KG1 (cell line): ENCODE measurements around the gene PTPRT.

Experiments
- DNase-seq: peaks from one replicate; lab custom pipeline; 2025; lab: John Stamatoyannopoulos, UW

Gene PTPRT

DNA sequence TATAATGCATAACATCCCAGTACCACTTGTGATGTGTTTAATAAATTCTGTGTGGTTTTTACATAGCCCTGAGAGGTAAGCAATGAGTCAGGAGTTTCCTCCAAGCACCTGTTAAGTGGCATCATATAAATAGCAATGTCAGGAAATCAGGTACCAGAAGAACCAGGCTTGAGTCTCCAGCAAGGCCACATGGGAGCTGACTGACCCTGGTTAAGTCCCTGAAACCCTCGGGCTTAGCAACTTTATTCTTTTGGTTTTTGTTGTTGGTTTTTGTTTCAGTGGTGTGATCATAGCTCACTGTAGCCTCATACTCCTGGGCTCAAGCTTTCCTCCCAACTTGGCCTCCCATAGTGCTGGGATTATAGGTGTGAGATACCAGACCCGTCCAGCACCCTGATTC lies 70.0 kb downstream of the PTPRT start:
- DNase-seq = no peak

DNA sequence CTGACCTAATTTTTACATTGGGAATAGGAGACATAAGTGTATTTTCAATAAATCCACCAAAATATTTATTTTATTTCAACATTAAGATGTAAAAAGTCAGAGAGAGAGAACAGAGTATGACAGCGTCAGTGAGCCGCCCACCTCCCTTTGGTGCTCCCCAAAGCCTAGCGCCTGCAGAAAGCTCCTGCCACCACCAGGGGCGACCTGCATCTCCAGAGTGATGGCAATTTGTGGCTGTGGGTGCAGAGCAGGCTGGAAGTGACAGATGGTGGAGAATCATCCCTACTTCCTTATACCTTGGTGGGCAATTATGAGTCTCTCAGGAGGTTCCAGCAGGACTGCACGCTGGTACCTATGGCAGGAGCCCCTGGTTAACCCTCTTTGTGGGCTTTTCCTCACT lies 87.3 kb downstream of the PTPRT start:
- no peak for DNase-seq

DNA sequence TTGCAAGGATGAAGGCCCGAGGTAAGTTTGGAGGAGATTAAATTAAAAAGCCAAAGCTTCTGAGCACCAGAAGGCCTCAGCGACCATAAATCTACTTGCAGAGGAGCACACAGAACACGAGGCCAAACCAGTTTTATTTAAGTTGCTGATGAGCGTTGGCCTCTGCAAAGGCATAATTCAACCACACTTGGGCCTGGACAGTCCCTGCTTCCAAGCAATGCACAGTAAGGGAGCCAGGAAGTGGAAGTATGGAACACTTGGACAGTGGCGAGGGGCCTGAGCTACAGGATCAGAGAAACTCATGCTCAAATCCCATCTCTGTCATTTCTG lies 92.8 kb downstream of the PTPRT start:
- DNase-seq = no peak

DNA sequence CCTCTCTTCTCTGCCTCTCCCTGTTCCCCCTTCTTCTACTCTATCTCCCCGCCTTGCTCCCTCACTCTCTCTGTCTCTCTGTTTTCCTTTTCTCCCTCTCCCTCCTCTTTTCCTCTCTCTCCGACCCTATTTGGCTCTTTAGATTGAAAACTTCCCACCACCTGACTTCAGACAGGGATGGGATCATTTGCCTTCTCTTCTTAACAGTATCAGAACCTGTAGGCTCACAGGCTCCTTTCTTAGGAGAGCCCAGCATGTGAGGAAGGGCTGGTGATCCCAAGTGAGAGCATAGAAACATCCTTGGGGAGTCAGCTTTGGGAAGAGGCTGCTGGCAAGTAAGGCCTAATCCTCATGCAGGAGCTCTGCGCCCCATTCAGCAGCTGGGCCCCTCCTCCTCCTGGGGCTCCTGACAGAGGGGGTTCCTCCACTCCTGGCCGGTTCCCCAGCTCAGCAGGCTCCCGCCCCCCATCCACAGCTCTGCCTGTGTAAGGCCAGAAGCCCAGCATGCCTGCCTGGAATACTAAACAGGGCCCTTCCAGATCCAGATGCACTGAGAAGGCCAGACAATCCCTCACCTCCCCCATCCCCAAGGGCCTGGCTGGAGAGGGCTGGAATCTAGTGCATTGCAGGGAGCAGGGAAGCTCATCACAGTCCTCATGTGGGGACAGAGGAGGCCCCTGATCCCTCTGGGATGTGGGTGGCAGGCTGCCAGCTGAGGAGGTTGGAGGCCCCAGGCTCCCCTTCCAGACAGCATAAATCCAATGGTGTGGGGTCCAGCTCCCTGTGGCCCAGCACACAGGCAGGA lies 93.4 kb downstream of the PTPRT start:
- no peak for DNase-seq

DNA sequence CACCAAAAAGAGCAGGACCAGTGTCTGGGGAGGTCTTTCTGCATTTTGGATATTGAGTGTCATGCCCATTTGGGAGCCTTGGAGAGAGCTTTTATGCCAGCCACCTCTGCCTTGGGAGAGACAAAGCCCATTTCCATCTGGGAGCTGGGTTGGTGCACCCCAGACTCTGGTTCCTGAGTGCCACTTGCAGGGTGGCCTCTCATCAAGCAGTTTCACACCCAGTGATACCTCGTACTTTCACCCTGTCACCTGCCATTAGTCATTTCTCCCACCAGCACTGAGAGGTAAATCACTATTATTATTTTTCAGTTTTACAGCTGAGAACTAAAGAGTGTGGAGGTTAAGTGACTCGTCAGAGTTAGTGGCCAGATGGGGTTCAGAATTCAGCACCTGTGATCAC lies 94.7 kb downstream of the PTPRT start:
- DNase-seq = no peak

DNA sequence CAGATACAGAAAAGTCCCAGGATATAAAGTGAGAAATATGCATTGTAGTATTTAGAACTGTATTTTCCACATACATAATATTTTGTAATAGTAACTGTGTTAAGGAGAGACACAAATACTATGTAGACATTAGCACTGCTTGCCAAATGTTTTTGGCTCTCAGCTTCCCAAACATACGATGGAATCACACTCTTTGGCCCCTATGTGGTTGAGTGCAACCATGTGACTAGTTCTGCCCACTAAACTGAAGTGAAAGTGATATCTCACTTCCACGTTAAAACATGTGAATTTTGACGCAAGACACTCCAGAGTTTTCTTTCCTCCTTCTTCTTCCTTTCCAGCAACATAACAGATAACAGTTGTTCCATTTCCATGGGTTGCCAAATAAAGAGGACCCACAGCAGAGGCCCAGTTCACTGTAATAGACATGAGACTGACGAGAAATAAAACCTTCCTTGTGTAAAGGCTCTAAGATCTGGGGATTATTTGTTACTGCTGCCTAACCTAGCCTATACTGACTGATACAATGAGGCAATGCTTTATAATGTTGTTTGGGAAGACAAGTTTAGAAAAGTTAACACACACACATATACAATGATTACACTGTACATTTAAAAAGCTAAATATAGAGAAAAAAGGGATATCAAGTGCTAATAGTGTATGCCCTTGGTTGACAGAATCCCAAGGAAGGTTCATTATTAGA lies 97.2 kb downstream of the PTPRT start:
- no peak for DNase-seq

DNA sequence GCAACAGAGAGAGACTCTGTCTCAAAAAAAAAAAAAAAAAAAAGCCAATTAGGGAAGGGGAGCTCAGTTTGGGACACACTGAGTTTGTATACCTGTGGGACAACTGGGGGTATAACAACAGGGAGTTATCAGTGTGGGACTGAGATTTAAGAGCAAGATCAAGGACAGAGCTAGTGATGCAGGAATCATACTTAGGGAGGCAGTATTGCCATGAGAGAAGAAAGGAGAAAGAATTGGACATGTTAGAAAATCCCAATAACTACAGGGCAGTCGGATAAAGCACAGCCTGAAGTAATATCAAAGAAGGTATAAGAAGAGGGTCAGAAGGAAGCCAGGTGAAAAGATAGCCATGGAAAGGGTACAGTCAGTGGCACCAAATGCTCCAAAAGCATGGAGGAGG lies 121.2 kb downstream of the PTPRT start:
- no peak for DNase-seq

DNA sequence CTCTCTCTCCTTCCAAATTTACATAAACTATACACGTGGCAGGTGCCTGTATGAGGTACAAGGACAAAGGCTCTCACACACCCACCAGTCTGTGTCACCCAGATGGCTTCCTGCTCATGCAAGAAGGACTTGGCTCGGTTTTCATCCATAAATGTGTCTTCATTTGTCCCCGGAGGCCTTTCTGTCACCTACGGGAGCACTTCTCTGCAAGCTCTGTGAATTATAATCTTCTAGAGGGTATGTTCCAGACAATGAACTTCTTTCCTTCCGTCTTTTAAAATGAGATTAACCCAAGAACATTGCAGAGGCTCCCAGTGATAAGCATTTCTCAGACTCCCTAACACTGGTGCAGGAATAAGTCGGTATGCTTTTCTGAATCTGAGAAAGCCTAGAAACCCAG lies 123.6 kb downstream of the PTPRT start:
- no peak for DNase-seq

DNA sequence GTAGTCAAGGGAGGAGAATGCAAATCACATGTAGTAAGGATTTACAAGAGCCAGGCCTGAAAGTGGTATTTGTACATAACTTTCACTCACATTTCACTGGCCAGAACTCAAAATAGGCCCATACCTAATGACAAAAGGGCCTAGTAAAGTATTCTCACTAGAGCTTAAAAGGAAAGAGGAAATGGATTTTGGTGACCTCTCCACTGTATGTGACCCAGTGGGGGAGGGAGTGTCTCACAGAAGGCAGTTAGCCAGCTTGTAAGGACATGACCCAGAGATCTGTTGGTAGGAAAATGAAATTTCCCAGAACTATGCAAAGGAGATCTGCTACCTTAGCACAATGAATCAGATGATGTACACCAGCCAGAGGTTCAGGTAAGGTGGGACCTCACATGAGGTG lies 124.4 kb downstream of the PTPRT start:
- DNase-seq = no peak

DNA sequence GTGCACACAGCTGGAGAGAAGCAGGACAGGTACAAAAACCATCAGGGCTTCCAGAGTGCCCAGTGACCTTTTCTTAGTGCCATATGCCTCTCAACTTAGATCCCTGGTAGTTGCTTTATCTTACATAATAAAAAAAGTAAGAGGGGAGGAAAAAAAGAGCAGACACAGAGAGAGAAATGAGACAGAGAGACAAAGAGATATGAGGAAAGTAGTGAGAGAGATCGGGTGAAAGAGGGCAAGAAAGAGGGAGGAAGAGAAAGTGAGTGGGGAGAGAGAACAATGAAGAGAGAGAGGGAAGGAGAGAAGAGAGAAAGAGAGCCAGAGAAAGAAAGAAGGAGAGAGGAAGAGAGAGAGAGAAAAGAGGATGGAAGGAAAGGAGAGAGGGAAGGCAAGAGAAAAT lies 131.6 kb downstream of the PTPRT start:
- DNase-seq = no peak

DNA sequence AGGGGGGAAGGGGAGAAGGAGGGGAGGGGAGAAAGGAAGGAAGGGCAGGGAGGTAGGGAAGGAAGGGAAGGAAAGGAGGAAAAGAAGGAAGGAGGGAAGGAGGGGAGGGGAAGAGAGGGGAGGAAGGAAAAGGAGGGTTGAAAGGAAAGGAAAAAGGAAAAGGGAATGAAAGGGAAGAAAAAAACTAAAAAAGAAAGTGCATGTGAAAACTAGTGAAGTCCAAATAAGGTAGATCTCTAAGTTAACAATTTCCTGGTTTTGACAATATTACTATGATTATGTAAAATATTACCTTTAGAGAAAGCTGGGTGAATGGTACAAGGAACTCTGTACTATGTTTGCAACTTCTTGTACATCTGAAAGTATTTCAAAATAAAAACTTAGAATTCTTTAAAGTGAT lies 132.4 kb downstream of the PTPRT start:
- DNase-seq = no peak

DNA sequence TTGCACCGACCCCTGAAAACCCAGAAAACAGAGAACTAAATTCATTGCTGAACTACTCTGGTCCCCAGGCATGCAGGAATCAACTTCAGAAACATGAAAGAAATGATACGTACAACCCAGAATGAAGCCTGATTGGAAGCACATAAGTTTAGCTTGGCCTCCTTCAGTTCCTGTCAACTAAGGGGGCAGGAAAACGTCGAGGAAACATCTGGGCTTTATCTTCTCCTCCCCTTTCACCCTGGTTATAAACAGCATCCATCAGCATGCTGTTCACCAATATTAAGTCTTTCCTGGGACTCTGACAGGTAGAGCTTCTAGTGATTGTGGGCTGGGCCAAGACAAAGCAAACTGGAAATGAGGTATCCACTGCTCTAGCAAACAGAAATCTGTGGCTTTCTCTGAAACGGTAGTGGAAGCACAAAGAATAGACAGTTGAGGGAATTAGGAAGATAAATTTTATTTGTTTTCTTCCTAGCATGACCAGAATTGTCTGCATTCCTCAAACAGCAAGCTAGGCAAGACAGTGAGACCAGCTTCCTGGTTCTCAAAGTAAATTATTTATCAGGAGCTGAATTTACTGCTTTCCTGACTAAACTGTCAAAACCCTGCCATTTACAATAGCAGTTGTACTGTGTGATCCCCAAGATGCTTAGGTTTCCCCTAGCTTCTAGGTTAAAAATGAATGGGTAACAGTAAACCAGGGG lies 134.4 kb downstream of the PTPRT start:
- DNase-seq = no peak

DNA sequence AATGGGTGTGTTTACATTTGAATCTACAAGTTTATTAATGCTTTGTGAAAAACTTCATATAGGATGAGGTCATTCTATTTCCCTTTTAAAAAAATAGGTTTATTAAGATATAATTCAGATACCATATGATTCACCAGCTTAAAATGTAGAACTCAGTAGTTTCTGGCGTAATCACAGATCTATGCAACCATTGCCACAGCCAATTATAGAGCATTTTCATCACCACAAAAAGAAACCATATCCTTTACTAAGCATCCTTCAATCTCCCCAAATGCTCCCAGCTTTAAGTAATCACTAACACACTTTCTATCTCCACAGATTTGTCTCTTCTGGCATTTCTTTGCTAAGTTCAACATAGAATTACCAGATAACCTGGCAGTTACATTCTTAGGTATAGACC lies 137.2 kb downstream of the PTPRT start:
- no peak for DNase-seq

DNA sequence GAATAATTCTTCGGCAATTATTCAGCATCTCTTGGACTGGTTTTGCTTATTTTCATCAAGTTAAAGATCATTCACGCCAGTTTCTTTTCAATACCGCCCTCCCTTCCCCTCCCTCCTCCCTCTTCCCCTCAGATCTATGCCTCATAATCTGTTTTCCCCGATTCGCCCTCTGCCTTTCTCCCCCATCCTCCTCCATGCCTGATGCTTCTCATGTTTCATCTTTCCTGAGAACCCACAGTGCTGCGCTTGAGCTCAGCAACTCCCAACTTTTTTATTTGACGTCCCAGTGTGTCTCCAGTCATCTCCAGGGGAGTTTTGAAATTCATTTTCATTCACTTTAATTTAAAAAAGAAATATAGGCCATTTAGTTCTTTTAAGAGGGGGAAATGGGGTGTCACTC lies 142.7 kb downstream of the PTPRT start:
- no peak for DNase-seq

DNA sequence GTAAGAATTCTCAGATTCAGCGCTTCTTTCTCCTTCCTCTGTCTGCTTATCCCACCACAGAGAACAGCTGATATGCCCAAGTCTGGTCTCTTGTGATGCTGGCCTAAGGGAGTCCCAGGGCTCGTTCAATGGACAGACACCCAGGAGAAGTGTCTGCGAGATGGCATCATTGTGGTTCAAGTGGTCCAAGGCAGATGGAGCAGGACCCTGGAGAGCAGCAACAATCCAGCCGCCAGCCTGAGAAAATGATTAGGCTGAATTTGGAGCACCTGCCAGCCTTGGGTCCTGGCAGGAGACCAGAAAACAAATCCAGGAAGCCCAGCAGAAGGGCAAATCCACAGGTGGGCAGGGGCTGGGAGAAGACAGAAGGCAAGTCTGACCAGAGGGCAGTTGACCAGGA lies 145.8 kb downstream of the PTPRT start:
- DNase-seq = no peak

DNA sequence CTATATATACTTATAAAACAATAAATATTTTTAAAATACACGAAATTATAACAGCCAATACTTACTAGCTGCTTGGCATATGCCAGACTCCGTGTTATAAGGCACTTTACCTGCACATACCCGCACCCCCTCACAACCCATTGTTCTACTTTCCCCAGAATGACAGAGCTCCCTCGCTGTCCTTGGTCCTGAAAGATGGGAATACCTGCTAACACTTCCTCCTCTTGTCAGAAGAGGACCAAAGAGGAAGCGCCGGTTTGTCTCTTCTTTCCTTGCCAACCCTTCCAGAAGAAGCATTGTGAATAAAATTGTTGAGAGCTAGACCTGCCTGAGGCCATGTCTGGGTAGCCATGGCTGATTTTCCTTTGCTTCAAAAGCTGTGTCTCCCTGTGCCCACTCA lies 149.3 kb downstream of the PTPRT start:
- no peak for DNase-seq

DNA sequence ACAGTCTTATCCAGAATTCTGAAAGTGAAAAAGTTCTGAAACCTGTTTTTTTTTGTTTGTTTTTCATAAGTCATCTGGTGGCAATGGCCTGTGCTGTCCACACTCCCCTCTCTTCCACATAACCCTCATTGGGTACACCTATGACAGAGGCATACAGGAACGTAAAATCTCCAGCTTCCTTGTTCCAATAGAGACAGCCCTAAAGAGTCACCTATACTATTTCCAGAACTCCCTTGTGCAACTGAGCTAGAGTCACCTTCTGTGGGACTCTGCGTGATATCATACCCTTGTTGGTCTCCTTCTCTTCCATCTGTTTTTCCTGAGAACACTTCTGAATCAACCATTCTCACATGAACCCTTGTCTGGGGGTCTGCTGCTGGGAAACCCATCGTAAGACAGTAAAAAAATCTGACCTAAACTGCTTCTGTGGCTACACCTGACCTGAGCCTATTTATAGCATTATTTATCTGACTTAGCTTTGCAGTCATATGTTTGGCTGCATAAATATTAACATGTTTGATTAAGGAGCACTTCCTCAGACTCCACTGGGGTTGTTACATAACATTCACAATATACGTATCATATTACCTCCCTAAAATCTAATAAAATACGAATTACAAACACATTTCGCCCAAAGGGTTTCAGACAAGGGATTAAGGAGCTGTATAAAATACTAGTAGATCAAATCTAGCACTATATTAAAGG lies 151.9 kb downstream of the PTPRT start:
- no peak for DNase-seq

DNA sequence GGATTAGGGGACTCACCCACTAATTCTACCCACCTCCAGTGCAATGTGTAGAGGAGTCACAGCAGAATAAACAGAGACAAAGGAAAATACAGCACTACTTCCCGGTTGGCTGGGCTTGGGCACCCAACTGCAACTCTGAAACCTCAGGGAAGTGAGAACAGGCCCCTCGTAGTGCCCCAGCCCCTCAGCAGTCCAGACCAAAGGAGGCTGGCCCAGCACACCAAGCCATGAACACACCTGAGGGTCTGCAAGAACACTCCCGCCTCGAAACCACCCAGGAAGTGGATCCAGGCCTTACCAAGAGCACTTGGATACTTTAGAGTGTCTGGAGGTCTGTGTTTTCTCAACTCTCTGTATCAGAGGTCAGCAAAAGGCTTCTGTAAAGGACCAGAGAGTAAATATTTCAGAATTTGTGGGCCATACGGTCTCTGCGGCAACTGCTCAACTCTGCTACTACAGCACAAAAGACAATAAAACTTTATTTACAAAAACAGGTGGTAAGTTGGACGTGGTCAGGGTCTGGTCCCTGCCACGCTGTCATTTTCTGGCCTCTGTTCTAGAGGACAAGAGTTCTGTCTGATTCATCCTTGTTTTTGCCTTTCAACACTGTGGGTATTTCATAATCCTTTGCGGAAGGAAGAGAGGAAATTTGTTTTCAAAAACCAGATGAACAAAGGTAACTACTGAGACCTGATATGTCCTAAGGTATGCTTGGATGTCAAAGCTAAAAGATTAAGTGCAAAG lies 154.6 kb downstream of the PTPRT start:
- no peak for DNase-seq

DNA sequence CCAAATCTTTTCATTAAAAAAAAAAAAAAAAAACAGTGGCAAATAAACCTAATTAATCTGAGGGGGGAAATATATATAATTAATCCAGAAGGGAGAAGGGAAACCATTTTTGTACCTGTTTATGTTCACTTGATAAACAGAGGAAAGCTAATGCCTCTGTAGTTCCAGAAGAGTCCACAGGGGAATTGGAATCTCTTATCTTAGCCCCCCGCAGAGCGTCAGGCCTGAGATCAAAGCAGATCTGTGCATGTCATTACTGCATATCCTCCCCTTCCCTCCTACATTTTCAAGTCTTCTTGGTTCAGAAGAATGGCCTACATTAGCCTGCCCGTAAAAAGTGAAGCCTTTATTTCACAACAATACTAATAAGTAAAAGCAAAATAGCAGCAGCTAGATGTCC lies 157.2 kb downstream of the PTPRT start:
- no peak for DNase-seq

DNA sequence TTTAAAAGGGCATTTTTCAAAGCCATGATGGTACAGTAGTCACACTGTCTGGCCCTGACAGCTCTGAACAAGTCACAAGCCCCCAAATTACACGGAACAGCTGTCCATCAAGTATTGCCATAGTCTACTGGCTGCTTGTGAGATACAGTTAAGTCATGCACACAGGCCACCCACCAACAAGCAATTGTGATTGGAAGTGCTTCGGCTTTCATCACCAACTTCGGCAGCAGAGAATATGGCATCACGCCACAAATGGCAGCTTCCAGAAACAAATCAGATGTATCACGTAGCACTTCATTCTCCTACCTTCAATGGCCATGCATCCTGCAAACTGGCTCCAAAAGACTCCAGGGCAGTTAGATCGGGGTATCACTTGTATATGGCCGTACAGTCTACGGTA lies 160.5 kb downstream of the PTPRT start:
- no peak for DNase-seq

DNA sequence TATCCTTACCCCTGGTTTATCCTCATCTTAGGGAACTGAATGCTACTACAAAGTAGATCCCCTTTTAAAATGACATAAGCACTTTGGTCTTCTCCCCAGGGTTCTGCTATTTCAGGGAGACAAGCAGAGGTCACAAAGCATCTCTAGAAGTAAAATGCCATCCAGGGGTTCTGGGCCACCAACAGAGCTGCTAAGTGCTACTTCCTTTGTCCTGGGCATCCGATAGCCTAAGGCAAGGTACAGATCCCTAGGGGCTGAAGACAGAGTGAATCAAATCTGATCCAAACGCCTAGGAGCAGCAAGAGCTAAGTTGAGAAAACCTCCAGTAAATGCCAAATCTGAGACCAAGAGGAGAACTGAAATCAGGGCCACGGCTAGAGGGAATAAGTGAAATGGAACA lies 161.2 kb downstream of the PTPRT start:
- DNase-seq = no peak

DNA sequence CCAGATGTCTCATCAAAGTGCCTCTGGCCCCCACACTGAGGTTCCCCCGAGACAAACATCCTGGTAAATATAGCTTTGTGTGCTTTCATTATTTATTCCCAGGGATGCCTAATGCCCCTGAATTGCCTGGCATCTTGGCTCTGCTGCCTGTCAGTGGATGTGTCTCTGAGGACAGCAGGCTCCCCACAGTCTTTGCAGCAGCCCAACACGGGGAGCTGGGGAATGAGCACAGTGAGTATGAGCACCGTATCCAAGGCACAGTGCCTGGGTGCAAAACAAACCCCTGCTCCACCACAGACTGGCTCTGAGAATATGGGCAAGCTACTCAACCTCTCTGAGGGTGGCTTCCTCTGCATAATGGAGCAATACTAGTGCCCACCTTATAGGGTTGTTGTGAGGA lies 165.9 kb downstream of the PTPRT start:
- no peak for DNase-seq
